Activated CD8-positive, alpha-beta memory T cell treated with anti-CD3 and anti-CD28 coated beads, Interleukin-2, amount 50 U/mL, for 48 hours (primary cell): ENCODE data around the gene TMC1.
"Not testable (repeated sequence)": the region's sequence is repeated elsewhere in the genome, so short reads cannot be mapped to it uniquely, and the experiment has no call there.

Experiments
- DNase-seq: peaks from one replicate; pipeline ENCODE4 v3.0.0-alpha.2; 2020

Gene TMC1

DNA sequence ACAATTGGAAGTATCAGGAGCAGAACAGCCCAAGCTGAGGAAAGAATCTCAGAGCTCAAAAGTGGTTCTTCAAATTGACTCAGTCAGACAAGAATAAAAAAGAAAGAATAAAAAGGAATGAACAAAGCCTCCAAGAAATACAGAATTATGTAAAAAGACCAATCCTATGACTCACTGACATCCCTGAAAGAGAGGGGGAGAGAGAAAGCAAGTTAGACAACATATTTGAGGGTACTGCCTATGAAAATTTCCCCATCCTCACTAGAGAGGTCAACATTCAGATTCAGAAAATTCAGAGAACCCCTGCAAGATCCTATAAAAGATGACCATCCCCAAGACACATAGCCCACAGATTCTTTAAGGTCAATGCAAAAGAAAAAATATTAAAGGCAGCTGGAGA, 258.2 kb downstream of the TMC1 start:
- DNase-seq: no peak

GRCh38 chr9:72786948-72787347, 265.5 kb downstream of the TMC1 start:
- DNase-seq: no peak

DNA sequence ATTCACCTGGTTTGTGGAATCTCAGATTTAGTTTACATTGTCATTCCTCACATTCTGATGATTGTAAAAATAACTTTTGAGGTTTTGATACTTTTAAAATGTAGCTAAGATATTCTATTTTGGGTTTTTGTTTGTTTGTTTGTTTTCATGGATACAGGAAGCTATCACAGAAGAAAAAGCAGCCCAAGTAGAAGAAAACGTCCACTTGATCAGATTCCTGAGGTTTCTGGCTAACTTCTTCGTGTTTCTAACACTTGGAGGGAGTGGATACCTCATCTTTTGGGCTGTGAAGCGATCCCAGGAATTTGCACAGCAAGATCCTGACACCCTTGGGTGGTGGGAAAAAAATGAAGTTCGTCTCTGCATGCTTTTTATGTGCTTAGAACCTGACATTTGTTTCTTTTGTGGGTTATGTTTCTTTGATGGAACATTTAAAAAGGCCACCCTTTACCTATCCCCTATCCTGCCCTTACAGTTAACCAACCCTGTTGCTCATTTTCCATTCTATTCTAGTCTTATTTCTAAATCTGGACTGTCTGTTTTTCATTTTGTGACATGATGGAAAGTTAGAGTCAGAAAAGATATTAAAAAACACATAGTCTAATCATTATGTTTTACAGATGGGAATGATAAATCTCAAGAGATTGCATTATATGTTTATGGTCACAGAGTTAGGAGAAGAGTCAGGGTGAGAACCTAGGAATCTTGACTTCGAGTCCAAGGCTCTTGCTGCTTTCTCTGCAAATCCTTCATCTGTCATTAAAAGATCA, 267.7 kb downstream of the TMC1 start:
- no peak for DNase-seq

DNA sequence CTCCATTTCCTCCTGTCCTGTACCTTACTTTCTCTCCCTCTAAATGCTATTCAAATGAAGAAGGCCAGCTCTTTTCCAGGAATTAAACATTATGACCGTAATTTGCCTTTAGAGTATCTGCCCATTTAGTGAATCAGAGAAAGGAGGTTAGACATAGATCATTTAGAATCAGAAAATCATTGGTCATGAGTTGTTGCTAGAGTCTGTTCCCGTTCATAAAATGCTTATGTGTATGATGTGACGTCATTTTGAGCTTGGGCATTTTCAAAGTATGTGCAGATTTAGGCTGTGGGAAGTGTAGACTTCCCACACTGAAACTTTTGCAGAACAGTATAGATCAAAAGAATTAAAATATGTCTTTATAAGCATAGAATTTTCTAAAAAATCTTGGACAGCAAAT, 268.5 kb downstream of the TMC1 start:
- no peak for DNase-seq

- DNase-seq: no peak
Observed at GRCh38 chr9:72790989-72791388, 269.6 kb downstream of the TMC1 start.

GRCh38 chr9:72791436-72791835, 270.0 kb downstream of the TMC1 start:
- no peak for DNase-seq

DNA sequence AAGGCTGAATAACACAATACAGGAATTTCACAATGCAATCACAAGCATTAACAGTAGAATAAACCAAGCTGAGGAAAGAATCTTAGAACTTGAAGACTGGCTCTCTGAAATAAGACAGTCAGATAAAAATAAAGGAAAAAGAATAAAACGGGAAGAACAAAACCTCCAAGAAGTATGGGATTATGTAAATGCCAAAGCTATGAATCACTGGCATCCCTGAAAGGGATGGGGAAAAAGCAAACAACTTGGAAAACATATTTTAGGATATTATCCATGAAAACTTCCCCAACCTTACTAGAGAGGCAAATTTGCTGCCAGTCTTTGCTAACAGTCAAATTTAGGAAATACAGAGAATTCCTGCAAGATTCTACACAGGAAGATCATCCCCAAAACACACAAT, 273.5 kb downstream of the TMC1 start:
- DNase-seq: no peak

- no peak for DNase-seq
Observed at GRCh38 chr9:72800328-72800994, 279.1 kb downstream of the TMC1 start.

DNA sequence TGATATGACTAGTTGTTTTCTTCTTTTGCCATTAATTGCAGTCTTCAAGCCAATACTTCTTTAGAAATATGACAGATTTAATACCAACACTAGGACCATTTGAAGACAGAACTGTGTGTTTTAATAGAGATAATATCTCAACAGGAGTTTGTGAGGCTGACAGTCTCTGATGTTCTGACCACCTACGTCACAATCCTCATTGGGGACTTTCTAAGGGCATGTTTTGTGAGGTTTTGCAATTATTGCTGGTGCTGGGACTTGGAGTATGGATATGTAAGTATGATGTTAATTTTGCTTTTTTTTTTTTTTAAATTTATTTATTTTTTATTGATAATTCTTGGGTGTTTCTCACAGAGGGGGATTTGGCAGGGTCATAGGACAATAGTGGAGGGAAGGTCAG, 283.8 kb downstream of the TMC1 start:
- no peak for DNase-seq

GRCh38 chr9:72806313-72806809, 285.0 kb downstream of the TMC1 start:
- DNase-seq: not testable (repeated sequence)

GRCh38 chr9:72807765-72808445, 286.5 kb downstream of the TMC1 start:
- DNase-seq: no peak

DNA sequence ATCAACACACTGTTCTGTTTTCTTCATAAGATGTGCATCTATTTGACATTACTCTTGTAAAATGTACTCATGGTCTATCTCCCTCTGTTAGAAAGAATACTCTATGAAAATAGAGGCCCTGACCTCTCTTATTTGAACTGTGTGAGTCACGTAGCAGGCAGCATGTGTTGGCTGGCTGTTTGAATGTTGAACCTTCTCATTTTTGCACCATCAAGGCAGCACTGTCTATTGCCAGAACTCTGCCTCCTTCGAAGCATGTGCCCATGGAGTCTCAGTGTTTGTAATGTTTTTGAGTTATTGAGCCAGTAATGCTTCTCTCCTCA, 287.0 kb downstream of the TMC1 start:
- DNase-seq: no peak

DNA sequence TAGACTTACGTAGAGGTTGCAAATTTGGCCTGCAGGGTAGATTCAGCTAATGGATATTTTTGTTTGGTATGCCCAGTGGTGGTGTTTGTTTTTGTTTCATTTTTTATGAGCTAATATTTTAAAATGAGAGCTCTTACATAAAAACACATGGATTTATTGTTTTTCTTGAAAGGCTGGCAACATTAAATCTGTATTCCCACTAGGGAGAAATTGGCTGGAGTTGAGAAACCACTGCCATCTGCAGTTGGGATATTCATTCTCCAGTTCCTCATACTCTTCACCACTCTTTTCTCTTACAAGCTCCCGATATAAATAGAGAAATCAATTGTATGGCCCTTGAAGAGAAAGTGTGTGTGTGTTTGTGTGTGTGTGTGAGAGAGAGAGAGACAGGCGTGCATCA, 288.2 kb downstream of the TMC1 start:
- DNase-seq: no peak

DNA sequence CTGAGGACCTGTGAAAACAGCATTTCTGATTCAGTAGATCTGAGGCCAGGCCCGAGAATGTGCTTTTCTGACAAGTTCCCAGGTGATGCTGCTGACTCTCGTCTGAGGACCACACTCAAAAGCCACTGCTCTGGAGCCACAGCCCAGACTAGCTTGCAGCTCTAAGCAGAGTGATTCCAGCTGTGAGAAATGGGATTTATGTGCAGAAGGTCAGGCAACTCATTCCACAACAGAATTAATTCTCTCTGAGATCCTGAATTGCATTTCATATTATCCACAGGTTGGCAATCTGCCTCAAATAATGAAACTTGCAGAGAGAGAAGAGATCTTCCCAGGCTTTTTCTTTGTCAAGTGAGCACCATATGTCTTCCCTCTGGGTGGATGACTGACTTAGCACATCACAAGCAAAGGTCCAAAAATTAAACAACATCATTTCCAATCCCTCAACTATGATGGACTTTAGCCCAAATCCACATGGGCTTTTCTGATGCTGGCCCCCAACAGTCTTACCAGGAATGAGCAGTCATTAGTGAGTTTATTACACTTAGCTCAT, 291.2 kb downstream of the TMC1 start:
- DNase-seq: no peak

DNA sequence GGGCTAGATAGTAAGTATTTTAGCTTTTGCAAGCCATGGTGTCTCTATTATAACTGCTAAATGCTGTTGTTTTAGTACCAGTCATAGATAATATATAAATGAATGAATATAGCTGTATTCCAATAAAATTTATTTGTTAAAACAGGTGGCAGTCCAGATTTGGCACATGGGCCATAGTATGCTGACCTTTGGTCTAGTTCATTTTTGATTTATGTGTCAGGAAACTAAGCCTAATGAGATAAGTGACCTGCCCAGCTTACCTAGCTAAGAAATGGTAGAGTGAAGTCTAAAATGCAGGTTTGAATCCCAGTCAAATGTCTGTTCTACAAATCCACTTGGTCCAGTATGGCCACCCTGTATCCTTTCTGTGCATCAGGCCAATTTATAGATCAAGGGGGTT, 292.1 kb downstream of the TMC1 start:
- no peak for DNase-seq

DNA sequence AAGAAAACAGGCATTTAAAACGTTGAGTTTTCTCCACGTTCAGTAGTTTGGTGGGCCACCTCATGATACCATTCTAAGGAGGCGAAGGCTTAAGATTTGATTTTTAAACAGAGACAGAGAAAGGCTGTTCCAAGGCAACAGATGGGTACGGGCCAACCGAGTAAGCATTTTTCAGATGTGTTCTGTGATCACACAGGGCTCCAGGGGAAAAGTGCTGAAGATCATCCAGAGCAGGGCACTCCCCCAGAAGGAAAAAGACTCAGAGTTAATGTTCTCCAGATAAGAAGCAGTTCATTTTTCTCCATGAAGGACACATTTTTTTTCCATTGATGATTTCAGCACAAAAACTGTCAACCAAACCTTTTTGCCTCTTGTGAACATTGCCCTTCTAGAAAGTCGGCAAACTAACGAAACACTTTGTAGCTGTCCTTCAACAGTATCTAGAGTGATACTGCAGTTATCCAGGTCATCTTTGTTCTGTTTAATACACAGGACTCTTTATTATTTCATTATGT, 292.7 kb downstream of the TMC1 start:
- DNase-seq: no peak

DNA sequence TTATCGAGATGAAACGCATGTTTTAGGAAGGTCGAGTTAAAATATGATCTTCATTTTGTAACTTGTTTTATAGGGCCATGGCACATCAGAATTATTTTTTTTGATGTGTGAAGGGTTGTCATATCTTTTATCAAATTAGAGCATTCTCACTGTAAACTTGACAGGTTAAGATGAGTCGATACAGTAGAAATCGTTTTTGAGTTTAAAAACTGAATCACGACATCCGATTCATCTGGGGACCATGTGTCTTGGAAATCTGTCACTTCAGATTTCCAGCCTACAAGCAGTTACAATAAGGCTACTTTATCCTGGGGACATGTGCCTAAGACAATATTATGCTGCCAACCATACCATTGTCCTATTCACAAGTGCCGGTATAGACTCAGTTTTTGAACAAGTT, 295.3 kb downstream of the TMC1 start:
- DNase-seq: no peak

- DNase-seq: no peak
Observed at GRCh38 chr9:72817413-72817812, 296.0 kb downstream of the TMC1 start.

- DNase-seq: no peak
Observed at GRCh38 chr9:72818385-72818784, 297.0 kb downstream of the TMC1 start.

DNA sequence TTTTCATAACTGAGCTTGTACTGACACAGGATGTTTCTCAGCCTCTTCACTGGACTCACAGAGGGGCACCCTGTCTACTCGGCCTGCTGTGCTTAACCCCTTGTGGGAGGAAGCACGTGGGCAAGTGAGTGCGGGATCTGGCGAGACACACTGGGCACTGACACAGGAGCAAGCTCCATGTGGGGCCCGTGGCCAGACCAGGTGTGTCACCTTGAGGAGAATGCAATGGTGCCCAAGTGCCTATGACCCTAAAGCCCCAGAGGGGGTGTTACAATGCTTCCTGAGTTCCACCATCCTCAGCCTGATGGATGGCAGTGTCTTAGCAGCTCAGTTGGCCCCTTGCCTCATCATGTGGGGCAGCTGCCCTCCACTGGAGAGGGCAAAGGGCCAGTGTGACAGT, 302.6 kb downstream of the TMC1 start:
- no peak for DNase-seq

- DNase-seq: no peak
Observed at GRCh38 chr9:72826996-72827949, 305.9 kb downstream of the TMC1 start.
